ENCODE data around the gene PLCL1. TPM values are rescaled to one million over a fixed set of nuclear protein-coding genes. Genes with fewer than 3 reads are reported as not detected.

The PLCL1 gene
- total RNA-seq, 1 donor from 2014 or later = 0.20 TPM

DNA sequence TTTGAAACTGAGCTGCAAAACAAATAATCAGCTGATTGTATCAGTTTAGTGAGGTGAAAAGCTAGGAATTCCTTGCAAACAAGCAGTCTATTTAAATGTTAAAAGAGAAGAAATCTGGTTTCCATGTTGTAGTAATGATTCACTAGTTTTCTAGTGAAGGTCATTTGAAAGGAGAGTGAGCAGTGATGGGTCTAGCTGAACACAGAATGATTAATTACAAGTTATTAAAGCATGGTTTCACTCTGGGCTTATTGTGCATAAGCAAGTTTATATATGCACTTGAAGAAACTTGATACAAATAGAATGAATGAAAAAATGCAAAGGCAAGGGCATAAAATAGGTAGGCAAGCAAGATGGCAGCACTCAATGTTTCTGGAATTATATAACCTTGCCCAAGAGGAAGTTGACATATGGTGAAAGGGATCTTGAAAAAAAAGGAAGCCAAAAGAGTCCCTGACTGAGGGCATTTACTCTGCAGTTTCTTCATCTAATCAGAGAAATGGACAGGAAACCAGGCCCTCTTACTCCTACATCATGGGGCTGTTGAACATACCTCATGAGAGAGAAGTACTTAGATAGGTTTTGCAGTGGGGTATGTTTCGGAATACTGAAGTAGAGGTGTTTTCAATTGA lies 53.2 kb downstream of the PLCL1 start:
- no peak for ATAC-seq

DNA sequence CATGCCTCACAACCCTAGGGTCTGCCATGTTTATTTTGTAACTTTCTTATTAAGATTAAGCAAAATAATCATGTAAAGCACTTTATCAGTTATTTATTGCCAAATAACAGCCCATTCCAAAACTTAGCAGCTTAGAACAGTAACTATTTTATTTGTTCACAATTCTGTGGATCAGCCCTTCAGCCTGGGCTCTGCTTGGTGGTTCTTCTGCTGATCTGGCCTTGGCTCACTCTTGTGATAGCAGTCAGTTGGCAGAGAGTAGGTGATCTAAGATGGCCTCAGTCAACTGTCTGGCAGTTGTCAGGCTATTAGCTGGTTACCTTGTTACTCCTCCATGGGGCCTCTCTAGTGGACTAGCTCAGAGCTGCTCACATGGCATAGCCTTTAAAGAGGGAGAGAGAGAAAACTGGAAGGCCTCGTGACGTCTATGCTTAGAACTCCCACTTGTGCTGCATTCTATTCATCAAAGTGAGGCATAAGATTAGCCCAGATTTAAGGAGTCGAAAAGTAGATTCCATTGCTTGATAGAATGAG lies 54.3 kb downstream of the PLCL1 start:
- no peak for ATAC-seq

DNA sequence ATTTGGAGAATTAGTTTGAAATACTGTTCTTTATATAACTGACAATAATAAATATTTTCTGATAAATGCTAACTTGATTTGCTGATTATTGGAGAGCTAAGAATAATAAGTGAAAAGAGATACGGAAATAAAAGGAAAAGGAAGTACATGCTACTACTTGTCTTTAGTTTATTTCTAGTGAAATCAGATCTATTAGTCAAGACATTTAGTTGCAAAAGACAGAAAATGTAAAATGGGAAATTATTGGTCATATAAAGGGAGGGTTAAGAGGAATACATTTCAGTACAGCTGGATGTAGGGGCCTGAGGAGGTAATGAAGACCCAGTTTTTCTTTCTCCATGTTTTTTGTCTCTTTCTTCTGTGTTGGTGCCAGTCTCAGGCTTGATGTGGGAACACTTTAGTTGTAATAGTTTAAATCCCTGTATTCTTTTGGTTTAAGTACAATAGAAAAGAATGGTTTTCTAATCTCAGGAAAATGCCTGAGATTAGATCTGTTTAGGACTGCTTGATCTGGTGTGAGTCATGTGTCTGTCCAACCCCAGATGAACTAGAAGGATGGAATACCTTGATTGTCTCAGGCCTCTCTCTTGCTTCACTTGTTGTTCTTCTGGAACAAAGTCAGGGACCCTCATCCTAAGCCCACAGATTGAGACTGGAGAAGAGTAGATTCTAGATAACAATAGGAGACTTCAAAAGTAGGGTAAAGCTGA lies 58.0 kb downstream of the PLCL1 start:
- no peak for ATAC-seq

DNA sequence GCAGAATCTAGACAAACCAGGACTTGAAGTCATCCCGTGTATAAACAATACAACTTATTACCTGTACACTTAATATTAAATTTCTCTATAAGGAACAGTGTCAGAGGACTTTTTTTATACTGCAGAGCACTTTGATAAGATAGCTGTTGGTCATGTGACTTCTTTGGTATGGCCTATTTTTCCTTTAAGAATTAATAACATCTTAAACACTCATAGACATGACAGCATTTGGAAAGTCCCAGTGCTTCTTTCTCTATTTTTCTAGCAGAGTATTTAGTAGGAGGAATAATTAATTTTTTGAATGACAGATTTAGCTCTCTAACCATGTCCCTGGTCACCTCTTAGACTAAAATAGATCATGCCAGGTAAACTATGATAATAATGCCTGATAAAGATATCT lies 59.4 kb downstream of the PLCL1 start:
- ATAC-seq = no peak

DNA sequence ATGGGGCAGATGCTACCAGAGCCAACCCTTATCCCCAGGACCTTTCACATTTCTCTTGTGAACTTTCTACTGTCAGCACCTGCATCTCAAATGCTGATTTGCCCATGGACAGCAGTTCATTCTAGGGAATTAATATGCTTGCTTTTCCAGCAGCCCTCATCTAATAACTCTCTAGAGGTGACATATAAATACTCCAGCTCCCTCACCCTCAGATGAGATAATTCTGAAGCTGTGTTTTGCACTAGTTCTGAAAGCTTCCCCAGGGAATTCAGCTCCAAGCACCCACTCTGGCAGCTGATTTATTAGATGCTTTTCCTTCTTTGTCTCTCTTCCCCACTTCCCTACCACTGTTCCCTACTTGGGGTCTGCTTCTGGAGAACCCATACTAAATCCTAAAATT lies 62.1 kb downstream of the PLCL1 start:
- ATAC-seq = no peak

DNA sequence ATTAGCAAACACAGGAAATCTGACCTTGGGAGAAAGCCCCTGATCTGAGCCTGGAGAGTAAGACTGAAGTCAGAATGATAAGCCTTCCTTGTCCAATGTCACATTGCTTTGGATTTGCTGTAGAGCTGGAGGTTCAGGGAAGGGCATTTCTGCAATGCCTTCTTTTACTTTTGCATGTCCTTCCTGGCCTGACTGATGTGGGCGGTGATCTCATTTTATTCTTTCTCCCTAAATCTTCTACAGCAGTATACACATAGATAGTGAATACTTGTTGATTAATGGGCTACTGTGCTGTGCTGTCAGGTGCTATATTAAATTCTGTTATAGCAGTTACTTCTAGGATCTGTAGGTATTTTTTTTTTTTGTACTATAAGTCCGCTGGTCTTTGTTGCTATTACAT lies 62.6 kb downstream of the PLCL1 start:
- no peak for ATAC-seq

DNA sequence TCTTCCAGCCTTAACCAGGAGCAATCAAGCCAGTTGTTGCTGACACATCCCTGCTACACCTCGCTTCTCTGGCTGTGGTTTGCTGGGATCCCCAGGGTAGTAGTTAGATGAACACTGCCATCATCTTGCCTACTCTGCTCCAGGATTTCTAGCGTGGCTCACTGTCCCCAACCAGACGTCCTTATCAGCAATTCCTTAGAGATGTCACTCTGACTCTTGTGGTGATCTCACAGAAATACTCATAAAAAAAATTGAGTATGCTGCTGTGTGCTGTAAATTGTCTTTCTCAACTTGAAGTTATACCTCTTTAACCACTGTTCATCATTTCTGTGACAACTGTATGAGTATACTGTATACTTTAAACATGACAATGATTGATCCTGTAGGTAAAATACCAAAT lies 63.2 kb downstream of the PLCL1 start:
- no peak for ATAC-seq

DNA sequence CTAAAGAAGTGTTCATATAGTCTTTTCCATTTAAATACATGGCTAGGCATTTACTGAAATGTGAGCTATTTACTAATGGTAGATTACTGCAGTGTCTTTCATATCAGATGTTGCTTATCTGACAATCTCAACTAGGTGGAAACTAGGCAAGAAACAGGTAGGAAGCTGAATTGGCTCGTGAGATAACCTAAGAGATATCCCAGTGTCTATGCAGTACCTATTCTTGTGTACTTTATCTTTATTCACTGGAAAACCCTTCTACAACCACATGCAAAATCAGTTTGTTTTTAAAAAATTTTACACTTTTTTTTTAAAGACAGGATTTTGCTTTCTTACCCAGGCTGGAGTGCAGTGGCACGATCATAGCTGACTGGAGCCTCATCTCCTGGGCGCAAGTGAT lies 63.8 kb downstream of the PLCL1 start:
- no peak for ATAC-seq

DNA sequence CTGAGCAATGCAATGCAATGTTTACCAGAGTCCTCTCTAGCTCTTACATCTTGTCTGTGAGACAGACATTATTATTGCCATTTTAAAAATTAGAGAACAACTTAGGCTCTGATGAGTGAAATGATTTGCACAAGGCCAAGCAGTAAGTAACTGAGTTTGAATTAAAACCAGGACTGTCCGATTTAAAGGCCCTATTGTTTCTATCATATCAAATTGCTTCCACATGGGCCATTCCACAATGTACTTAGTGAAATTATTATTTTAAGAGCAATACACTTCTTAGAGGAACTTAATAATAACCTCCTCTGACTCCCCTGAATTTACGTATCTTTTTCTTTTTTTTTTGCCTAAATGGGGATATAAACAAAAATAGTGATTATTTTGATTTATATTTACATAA lies 64.6 kb downstream of the PLCL1 start:
- no peak for ATAC-seq

DNA sequence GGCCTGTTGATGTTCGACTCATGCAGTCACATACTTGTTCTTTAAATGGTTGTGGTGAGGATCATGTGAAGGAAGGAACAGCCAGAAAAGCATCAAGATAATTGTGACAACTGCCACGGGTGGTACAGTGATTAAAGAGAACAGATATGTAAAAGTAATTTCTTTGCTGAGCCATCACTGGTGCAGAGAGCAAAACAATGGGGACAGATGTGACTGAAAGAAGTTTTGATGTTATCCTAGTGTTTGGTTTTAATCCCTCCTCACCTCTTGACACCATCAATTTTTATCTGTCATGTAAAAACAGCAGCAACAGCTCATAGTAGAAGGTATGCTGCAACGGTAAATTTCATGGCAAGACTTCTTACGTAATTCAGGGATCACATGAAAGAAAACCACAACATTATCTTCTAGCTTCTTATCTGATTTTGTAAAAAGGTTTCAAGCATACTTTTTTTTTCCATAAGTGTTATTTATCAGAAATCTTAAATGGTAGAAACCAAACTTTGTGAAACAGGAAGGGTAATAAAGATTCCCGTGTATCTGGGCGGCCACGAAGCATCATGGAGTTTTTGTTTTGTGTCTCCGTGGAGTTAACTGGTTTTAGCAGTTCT lies 65.2 kb downstream of the PLCL1 start:
- ATAC-seq = no peak

DNA sequence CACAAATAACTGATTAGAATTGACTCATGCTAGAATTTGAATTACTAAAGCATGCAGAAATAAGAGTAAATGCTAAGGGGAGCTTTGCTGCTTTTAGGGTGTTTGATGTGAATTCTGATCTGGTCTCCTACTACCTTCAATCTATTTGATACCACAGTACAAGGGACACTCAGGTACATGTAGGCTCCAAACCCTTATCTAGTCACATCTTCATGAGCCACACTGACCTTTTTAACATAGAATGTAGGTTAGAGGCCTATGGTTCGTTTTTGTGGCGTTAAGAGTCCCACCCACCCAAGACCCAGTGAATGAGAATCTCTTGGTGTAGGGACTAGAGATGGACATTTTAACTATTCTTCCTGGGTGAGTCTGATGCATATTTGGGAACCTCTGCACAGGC lies 65.7 kb downstream of the PLCL1 start:
- ATAC-seq = no peak

DNA sequence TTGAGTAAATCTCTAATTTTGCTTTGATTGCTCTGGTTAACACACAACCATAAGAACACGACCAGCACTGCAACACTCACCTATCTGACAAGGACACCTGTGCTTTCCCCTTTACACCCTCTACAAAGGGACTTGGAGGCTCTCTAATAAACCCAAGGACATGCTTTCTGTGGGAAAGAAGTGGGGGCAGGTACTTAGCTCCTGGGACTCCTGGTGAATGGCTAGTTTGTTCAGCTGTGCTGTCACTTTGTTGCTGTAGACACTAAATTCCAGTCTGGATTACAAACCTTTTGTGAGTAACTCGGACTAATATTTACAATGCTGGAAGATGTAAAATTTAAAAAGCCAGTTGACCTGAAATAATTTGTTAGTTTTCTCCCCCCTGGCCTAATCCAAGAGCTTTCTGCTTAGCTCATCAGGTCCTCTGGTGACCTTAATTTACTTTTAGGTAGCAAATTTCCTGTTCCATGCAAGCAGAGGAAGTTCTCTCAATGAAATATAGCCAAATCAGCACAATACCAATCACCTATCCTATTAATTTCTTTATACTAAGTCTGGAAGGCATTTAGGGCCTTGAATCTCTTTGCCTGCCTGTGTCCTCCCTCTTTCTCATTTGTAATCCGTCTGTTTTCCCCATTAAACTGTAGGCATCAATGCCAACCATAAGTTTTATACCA lies 67.5 kb downstream of the PLCL1 start:
- ATAC-seq = no peak

DNA sequence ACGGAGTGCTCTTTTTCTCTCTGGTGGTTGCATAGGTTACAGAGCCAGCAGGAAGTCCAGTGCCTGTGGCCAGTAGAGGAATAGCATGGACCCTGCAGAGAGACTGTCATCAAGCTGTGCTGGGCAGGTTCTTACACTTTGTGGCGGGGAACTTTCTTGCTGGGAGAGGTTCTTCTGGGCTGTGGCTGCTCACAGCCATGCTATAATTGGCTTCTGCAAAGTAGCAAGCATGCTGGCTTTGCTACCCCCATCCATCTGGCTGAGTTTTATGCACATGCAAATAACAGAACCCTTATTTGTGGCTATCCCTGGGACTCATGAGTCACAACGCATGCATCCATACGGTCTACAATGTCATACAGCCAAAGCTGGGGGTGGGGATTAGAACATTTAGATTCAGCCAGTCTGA lies 68.9 kb downstream of the PLCL1 start:
- no peak for ATAC-seq

DNA sequence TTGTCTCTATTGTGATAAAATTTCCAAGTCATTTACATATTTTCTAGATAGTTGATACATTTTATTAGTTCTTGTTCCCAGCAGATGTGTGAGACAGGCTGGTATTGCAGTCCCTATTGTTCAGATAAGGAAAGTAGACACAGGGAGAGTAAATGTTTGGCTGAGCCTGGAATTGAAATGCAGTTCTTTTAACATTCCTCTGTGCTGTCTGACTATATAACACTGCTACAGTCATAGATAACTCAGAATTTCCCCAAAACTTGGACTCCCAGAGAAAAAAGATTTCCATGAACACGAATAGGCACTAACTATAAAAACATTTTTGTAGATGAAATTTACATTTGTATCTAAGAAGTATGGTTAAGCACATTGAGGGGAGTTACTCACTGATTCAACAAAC lies 71.4 kb downstream of the PLCL1 start:
- no peak for ATAC-seq

DNA sequence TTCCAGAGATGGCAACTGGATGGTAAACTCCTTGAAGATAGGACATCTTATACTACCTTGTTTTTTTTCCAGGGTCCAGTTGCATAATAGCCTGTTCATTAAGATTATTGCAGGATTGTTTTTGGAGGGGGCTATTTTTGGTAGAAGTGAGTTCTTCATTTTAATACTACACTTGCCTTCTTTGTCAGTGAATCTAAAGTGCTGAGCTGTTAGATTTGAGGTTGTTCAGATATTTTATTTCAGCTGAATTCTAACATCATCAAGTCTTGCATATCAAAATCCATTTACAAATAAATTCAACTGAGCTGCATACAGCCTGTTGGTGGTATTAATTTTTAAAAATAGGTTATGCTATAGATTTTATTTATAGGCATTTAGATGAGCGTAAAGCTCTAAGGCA lies 72.1 kb downstream of the PLCL1 start:
- ATAC-seq = no peak

DNA sequence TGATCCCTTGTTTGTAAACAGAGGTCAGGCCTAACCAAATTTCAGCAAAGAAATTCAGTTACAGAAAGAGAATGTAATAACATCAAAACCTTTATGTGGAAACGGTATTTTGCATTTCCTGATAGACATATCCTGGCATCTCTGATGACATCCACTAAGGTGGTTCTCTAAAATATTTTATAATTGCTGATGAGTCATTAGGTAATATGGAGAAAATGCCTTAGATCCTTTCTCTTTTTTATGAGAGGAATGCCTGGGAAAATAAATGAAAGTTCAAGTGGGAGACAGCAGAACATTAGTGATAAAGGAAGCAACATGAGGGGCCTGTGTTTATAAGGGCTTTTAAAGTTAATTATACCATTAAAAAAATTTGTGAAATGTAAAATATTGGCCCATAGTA lies 72.6 kb downstream of the PLCL1 start:
- no peak for ATAC-seq

DNA sequence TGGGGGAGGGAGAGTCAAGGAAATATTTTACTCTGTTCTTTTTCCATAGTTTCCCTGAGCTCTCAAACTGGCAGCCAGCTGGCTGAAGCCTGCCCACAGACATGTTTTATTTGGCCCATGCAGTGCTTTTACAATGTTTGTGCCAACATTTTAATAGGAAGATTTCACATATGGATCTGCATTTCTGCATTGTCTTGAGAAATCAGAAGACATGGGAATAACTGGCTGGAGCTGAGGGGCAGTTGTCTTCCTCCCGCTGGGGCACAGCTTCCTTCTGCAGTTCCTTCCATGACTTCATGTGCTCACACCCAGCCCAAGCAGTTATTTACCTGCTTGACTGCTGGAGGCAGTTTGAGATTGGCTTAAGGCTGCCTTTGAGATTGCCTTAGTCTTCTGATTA lies 74.4 kb downstream of the PLCL1 start:
- no peak for ATAC-seq

DNA sequence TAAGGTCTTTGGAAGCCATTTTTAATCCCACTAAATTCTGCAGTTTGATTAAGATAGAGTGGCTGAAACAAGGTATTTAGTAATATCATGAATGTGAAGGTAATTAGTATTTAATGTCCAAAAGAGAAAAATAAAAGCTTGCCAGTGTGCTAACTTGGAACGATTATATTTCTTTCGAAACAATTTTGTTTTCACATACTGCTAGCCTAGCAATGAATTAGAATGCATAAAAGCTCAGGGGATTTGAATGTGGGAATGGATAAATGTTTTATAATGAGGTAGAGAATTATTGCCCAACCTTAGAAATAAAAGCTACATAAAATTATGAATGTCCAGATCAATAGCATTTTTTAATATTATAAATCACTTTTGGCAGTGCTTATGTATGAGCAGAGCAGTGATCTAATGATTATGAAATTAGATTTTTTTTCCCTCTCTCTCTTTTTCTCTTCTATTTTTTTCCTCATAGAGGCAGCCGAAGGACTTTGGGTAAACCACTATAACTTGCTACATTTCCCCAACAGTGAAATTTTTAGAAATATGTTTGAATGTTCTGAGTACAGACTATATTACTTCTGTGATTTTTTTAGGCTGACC lies 75.5 kb downstream of the PLCL1 start:
- ATAC-seq = no peak

DNA sequence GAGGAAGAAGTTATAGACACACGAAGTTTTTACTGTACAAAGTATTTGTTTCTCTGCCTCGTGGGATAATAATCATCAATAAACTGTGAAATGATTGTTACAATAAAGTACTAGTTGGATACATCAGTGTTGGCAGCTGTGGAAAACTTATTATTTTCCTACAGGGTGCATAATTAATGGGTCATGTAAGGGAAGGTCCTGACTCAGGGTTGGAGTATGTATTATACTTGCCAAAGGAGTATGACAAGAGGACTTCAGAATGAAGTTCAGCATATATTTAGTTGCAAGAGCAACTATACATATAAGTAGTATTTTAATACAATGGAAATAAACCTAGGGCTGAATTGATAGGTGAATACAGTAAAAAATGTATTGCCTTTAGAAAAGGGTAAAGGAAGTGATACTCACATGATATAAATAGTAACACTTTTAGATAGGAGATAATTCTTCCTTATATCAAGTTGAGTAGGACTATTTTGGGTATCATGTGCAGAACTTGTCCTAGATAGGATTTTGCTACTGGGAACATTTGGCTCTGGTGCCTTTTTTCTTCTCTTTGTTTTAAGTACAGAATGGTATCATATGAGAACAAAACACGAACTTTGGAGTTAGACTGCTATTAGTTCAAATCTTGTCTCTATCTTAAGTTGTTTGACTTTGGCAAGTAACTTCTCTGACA lies 79.1 kb downstream of the PLCL1 start:
- ATAC-seq = no peak

DNA sequence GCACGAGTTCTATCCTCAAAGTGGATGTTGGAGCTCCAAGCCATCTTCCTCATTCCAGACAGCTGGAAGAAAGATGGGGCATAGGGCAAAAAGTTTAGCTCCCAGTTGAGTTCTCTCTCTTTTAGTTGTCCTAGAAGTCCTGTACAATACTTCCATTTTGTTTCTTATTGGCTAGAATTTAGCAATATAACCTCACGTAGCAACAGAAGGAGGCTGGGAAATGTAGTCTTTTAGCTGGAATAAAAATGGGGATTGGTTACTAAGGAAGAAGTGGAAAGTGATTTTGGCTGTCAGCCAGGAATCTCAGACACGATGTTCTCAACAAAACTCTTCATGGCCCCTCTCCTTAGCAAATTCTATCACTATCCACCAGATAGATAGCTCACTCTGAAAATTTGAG lies 79.9 kb downstream of the PLCL1 start:
- ATAC-seq = no peak

DNA sequence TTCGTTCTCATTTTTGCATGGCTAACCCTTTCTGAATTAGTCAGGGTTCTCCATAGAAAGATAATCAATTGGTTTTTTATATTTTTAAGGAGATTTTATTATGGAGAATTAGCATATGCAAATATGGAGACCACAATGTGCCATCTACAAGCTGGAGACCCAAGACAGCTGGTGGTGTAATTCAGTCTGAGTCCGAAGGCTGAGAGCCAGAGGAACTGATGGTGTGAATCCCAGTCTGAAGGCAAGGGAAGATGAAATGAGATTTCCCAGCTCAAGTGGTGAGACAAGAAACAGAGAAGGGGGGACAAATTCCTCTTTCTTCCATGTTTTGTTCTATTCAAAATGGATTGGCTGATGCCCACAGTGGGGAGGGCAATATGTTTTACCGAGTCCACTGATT lies 80.7 kb downstream of the PLCL1 start:
- ATAC-seq = no peak

DNA sequence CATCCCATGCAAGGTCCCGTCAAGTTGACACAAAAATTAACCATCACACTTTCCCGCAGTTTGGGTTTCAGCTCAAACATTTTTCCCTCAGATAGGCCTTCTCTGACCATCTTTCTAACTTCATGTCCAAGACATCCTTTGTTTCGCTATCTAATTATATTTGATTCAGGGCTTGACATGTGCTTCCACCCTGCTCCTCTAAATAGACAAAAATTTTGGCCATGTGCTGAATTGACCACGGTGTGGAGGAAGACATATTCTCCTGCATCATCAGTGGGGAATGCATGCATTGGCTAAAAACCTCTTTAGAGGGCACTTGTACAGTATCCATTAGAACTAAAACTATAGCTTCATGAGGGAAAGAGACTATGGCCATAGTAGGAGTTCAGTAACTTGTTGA lies 81.2 kb downstream of the PLCL1 start:
- no peak for ATAC-seq

DNA sequence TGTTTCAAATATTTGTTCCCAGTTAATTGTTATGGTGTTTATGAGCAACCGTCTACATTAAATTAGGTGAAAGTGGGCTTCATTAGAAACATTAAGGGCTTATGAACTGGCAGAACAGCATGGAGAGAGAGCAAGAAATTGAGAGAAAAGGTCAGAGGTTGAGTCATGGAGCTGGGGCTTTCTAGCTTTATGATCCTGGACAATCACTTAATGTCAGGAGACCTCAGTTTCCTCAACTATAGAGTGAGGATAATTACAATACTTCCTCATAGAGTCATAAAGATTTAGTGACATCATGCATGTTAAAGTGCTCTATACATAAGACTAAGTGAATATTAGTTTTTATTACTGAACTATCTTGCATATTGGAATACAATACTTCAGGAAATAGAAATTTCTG lies 83.9 kb downstream of the PLCL1 start:
- no peak for ATAC-seq

All from esophagus mucosa (tissue), 1 donor.